Measurements from ENCODE around the gene TRIM46.
"Not testable (repeated sequence)": the region's sequence is repeated elsewhere in the genome, so short reads cannot be mapped to it uniquely, and the experiment has no call there.

The TRIM46 gene

DNA sequence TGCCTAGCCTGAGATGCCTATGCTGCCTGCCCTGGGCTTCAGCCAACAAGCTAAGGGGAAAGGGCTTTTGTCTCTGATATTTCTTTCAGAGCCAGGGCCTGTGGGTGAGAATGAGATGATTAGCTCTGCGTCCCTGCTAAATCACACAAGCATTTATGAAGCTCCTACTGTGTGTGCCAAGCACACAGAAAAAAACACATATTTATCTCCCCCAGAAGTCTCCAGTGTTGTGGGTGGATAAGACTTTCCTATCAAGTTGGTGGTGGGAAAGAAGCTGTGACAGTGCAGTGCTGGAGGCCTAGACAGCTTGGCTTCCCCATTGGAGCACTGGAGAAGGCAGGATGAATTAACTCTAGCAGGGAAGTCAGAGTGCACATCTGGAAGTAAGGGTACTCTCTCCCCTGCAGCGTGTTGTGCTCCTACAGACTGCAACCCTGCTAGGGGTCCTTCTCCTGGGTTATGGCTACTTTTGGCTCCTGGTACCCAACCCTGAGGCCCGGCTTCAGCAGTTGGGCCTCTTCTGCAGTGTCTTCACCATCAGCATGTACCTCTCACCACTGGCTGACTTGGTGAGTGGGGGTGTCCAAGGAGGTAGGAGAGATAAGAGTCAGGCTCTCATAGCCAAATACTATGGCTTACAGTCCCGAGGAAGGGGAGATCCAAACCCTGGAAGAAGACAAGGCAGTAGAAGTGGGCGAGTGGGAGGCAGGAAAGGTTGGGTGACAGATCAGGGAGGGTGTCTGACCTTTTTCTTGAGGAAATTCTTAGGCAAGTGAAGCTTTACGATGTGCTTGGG, 36.3 kb upstream of the TRIM46 start:
- DNase-seq (ENCODE audit: low read depth in 4 of 4, low spot score in 1 of 4): no peak

DNA sequence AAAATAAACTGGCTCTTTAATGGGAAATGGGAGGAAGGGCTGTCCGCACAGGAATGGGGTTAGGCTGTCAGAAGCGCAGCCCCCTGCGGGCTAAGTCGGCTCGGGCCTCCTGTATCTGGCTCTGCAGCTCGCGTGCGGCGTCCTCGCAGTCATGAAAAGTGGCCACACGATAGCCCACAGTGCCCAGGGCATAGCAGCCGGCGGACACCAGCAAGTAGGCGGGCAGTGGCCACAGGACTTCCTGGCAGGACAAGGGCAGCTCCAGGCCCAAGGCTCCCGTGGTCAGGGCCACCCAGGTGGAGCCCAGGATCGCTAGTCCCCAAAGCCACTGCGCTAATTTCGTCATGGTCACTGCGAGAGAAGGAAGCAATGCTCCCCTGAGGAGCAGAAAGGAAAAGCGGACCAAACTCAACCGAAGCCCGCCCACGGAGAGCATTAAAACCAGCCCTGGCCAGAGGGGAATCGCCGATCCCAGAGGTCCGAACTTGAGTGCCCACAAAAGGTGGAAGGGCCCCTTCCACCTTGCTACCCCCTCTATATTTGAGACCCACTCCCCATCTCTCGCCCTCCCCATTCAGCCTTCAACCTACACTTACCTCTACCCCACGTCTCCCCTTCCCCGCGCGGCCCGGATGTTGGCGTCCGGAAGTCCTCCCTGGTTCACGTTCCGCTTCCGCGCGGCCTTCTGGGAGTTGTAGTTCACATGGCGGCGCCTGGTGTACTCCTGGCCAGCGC, 33.6 kb upstream of the TRIM46 start, which contains the start of gene DPM3:
Gene DPM3 (minus strand): TSS at position 637 of the 735 bp plus-strand sequence. CDS start 291 bp downstream, at position 346.
- peak; percentile 73 to 86 (median 82) for DNase-seq (ENCODE audit: low read depth in 4 of 4, low spot score in 1 of 4)

DNA sequence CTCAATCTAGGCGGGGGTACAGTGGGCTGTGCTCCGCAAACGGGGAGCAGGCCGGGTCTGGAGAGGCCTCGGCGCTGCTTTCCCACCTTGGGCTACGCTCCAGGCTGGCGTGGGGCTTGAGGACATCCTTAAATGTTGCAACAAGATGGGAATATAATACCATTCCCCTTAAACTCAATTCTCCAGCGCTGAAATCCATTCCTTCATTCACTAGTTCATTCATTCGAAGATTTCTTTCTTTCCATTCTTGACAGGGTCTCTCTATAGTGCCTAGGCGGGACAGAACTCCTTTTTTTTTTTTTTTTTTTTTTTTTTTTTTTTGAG, 33.1 kb upstream of the TRIM46 start:
- DNase-seq (ENCODE audit: low read depth in 4 of 4, low spot score in 1 of 4): no peak

DNA sequence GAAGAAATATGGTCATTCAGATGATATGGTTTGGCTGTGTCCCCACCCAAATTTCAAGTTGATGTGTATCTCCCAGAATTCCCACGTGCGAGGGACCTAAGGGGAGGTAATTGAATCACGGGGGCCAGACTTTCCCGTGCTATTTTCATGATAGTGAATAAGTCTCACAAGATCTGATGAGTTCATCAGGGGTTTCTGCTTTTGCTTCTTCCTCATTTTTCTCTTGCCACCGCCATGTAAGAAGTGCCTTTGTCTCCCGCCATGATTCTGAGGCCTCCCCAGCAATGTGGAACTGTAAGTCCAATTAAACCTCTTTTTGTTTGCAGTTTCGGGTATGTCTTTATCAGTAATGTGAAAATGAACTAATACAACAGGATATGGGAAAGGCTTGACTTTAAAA, 31.9 kb upstream of the TRIM46 start:
- DNase-seq (ENCODE audit: low read depth in 4 of 4, low spot score in 1 of 4): no peak

DNA sequence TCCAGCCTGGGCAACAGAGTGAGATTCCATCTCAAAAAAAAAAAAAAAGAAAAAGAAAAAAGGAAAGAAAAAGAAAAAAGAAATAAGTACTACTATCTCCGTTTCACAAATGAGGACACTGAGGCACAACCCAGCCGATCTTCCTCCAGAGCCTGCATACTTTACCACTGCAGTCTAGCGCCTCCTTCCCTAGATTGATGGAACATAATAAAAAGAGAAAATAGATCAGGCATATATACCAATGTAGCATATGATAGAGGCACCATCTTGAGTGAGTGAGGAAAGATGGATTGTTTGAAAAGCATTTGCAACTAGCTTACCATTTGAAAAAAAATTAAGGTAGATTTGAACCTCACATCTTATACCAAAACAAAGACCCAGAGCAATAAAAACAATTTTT, 28.2 kb upstream of the TRIM46 start:
- no peak for DNase-seq (ENCODE audit: low read depth in 4 of 4, low spot score in 1 of 4)

DNA sequence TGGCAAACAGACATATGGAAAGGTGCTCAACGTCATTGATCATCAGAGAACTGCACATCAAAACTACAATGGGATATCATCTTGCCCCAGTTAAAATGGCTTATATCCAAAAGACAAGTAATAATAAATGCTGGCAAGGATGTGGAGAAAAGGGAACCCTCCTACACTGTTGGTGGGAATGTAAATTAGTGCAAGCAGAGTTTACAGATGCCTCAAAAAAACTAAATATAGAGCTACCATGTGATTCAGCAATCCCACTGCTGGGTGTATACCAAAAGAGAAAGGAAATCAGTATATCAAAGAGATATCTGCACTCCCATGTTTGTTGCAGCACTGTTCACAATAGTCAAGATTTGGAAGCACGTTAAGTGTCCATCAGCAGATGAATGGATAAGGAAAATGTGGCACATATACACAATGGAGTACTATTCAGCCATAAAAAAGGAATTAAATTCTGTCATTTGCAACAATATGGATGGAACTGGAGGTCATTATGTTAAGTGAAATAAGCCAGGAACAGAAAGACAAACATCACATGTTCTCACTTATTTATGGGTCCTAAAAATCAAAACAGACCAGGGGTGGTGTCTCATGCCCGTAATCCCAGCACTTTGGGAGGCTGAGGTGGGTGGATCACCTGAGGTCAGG, 17.5 kb upstream of the TRIM46 start:
- not testable (repeated sequence) for DNase-seq (ENCODE audit: low read depth in 4 of 4, low spot score in 1 of 4)

DNA sequence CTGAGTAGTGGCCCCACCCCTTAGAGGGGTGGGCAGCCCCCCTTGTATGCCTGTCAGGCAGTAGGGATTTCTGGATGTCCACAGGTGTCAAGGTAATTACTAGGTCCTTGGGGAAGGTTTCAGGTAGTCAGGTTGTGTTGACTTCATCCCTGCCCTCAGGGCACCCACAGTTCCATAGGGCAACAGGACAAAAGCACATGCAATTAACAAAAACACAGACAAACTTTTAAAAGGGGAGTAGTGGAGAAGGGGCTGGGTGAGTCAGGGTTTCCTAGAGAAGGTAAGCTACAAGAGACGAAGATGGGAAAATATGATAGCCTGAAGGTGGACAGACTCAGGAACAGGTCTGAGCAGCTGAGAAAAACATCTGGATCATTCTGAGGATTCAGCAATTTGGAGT, 14.7 kb upstream of the TRIM46 start:
- DNase-seq (ENCODE audit: low read depth in 4 of 4, low spot score in 1 of 4): no peak

DNA sequence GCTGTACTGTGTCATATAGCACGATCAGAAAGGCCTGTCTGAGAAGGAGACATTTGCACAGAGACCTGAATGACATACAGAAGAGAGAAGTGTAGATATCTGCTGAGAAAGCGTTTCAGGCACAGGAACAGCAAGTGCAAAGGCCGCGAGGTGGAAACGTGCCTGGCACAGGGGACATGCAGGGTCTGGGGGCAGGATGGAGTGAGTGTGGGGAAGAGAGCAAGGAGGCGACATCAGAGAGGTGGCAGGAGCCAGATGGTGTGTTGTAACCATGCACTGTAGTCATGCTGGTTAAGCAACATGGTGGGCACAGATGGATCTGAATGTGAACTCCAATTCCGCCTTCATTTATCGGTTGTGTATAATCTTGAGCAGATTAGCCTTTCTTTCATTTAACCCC, 13.5 kb upstream of the TRIM46 start:
- no peak for DNase-seq (ENCODE audit: low read depth in 4 of 4, low spot score in 1 of 4)

DNA sequence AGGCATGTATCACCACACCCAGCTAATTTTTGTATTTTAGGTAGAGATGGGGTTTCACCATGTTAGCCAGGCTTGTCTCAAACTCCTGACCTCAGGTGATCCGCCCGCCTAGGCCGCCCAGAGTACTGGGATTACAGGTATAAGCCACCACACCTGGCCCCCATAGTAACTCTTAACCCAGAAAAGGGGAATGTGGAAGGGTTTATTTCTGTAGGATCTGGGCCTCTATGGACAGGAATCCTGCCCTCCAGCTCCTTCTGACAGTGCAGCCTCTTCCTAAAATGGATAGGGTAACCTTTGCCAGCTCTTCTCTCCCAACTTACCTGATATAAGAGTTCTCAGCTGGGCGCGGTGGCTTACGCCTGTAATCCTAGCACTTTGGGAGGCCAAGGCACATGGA, 11.0 kb upstream of the TRIM46 start:
- not testable (repeated sequence) for DNase-seq (ENCODE audit: low read depth in 4 of 4, low spot score in 1 of 4)

DNA sequence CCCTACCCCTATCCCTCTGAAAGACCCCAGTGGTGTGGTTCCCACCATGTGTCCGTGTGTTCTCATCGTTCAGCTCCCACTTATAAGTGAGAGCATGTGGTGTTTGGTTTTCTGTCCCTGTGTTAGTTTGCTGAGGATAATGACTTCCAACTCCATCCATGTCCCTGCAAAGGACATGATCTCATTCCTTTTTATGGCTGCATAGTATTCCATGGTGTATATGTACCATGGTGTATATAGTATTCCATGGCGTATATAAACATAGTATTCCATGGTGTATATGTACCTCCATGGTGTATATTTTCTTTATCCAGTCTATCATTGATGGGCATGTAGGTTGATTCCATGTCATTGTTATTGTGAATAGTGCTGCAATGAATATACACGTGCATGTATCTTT, 9.9 kb upstream of the TRIM46 start:
- DNase-seq (ENCODE audit: low read depth in 4 of 4, low spot score in 1 of 4): not testable (repeated sequence)

DNA sequence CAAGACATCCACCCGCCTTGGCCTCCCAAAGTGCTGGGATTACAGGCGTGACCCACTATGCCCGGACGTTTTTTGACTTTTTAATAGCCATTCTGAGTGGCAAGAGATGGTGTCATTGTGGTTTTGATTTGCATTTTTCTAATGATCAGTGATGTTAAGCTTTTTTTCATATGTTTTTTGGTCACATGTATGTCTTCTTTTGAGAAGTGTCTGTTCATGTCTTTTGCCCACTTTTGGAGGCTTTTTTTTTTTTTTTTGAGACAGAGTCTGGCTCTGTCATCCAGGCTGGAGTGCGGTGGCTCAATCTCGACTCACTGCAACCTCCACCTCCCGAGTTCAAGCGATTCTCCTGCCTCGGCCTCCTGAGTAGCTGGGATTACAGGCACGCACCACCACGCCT, 9.0 kb upstream of the TRIM46 start:
- DNase-seq (ENCODE audit: low read depth in 4 of 4, low spot score in 1 of 4): not testable (repeated sequence)

DNA sequence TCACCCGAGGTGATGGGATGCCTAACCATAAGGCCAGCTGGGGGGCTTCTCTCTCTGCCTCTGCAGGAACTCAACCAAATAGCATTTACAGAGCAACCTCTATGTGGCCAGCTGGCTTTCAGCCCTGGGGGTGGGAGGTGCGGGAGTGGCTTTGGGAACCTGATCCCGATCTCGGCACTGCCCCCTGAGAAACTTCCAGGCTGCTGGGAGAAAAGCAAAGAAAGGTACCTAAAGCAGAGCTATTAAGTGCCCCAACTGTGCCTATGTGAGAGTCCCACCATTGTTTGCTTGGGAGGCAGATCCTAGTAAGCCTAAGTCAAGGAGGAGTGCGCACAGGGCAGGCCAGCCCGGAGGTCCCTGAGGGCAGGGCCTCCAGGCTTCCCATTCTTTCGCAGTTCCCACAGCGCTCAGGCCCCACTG, 7.6 kb upstream of the TRIM46 start:
- DNase-seq (ENCODE audit: low read depth in 4 of 4, low spot score in 1 of 4): no peak

DNA sequence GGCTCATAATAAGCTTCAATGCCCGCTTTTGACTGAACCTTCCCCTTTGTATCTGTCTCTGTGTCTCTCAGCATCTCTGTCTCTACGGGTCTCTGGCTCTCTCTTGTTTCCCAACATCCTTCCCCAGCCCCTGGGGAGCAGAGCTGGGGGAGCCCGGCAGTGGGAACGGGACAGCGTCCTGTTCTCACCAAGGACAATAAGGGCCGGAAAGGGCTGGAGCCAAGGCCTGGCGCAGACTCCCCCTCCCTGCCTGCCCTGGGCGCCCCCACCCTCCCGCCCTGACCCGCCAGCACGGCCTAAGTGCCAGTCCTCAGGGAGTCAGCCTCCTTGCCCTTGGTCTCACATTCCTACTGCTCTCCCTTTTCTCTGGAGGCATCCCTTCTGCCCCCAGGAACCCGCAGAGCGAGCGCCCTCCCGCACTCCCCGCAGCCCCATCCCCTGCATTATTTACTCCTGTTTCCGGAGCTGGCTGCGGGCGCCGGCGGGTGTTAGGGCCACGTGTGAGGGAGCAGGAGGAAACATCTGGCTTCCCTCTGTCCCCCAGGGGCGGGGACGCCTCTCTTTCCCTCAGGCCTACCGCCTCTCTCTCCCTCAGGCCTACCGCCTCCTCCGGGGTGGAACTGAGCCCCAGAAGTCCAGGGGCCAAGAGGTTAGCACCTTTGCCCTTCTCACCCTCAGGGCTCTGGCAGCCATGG, 7.0 kb upstream of the TRIM46 start:
- no peak for DNase-seq (ENCODE audit: low read depth in 4 of 4, low spot score in 1 of 4)

DNA sequence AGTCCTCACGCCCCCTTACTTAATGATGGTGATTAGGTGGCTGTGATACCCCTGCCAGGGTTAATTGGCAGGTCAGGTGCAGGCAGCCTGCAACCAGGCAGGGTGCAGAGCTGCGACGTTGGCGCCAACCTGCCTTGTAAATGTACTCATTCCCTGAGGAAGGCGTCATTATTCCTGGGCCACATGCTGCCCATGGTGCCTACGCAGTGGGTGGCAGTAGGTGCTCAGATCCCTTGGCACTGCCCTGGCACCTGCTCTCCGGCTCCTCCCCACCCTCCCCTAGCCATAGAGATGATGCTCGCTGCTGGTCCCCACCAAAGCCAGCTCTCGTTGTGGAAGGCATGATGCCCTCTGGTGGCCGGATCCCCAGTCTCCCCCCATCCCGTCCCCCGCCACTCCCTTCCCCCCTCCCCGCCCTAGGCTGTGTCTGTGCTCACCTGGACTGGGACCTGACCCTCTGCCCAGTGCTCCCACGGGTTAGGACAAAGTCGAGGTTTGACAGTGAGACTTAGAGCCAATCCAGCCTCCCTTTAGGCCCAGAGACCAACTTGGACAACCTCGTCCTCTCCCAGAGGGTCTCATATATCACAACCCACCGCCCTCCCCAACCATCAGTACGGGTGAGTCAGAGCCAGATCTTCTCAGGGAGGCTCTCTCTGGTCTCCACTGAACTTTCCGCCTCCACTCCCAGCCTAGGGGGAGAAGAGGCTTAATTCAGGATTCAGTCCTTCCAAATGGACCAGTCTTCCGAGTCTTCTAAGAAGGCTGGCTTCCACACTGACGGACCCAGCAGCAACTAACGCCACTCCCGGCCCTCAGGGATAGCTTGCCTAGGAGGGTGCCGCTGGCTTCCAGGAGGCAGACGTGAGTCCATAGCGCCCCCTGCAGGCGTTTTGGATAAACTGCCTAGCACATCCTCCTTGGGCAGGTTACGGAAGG, 6.2 kb upstream of the TRIM46 start:
- peak; percentile 79 to 86 (median 82) for DNase-seq (ENCODE audit: low read depth in 4 of 4, low spot score in 1 of 4)

DNA sequence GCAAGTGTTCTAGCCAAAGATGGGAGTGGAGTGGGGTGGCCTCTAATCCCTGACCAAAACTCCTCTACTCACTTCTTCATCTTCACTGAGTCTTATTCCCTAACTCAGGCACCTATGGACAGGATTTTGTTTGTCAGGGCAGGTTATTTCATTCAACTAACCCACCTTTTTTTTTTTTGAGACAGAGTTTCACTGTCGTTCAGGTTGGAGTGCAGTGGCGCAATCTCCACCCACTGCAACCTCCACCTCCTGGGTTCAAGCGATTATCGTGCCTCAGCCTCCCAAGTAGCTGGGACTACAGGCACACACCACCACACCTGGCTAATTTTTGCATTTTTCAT, 5.6 kb upstream of the TRIM46 start:
- not testable (repeated sequence) for DNase-seq (ENCODE audit: low read depth in 4 of 4, low spot score in 1 of 4)

DNA sequence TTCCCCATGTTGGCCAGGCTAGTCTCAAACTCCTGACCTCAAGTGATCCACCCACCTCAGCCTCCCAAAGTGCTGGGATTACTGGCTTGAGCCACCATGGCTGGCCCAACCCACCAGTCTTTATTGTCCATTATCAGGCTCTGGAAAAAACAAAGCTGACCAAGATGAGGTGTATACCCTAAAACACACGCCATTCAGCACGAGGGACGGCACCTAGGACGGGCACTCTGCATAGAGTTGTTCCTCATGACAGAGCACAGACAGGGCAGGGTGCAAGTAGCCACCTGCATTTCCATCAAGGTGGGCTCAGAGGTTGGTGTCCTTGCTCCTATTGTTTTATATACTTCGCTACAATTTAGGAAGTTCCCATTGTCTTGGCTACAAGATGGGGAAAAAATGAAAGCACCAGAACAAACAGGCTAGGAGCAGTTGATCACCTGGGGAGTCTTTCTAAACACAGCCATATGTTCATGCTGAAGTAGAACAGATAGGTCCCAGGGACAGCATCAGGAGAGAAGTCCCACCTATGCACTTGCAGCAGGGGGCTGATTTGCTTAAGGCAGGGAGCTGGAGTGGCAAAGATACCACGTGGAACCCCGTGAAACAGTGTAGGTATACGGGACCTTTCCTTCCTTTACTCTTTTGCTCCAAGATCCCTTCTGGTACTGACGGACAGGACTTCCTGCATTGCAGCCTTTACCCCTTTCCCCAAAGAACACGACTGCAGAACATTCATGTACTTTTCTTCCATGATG, 5.0 kb upstream of the TRIM46 start:
- no peak for DNase-seq (ENCODE audit: low read depth in 4 of 4, low spot score in 1 of 4)

DNA sequence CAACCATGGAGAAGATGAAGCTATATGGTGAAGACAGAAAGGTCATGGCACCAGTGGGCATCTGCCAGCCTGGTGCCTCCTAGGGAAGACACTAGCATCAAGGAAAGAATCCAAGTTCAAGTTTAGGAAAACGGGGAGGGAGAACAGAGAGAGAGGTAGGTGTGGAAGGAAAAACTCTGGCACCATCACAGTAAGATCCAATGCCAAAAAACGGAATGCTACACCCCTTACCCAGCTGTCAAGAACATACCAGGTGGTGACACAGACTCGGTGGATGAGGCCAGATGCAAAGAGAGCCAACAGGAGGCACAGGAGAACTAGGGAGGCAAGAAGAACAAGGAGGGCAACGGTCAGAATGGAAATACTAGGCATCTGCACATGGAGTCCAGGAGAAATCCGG, 4.1 kb upstream of the TRIM46 start:
- no peak for DNase-seq (ENCODE audit: low read depth in 4 of 4, low spot score in 1 of 4)

DNA sequence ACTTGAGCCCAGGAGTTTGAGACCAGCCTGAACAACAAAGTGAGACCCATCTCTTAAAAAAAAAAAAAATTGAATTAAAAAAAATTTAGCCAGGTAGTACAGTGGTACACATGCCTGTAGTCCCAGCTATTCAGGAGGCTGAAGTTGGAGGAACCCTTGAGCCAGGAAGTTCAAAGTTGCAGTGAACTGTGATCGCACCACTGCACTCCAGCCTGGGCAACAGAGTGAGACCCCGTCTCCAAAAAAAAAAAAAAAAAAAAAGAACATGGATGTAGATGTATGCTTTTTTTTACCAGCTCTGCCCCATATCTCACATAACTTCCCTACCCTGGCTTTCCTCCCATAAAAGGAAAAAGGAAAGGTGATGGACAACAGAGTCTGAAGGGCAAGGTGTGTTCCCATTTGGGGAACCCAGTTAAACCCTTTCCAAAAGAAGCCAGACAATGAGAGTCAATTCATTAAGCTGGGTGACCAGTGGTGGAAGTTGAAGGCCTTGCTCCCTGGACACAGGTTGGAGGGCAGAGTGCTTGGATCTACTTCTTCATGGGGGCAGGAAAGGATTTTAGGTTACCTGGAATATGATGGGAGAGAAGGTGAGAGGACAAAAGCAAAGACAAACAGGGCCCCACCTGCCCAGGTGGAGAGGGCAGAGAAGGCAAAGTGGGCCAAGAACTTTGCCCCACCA, 3.4 kb upstream of the TRIM46 start:
- no peak for DNase-seq (ENCODE audit: low read depth in 4 of 4, low spot score in 1 of 4)

DNA sequence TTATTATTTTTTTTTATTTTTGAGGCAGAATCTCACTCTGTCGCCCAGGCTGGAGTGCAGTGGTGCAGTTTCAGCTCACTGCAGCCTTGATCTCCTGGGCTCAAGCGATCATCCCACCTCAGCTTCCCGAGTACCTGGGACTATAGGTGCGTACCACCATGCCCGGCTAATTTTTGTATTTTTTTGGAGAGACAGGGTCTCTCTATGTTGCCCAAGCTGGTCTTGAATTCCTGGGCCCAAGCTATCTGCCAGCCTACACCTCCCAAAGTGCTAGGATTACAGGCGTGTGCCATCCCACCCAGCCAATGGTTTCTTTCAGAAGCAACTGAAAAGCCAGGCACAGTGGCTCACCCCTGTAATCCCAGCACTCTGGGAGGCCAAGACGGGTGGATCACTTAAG, 2.8 kb upstream of the TRIM46 start:
- DNase-seq (ENCODE audit: low read depth in 4 of 4, low spot score in 1 of 4): no peak

Data from stimulated activated CD4-positive, alpha-beta T cell treated with anti-CD3 and anti-CD28 coated beads, Interleukin-1b, Interleukin-23, amount 100 ng/mL, for 24 hours (primary cell).